ENCODE results near the gene TICRR.

The TICRR gene

DNA sequence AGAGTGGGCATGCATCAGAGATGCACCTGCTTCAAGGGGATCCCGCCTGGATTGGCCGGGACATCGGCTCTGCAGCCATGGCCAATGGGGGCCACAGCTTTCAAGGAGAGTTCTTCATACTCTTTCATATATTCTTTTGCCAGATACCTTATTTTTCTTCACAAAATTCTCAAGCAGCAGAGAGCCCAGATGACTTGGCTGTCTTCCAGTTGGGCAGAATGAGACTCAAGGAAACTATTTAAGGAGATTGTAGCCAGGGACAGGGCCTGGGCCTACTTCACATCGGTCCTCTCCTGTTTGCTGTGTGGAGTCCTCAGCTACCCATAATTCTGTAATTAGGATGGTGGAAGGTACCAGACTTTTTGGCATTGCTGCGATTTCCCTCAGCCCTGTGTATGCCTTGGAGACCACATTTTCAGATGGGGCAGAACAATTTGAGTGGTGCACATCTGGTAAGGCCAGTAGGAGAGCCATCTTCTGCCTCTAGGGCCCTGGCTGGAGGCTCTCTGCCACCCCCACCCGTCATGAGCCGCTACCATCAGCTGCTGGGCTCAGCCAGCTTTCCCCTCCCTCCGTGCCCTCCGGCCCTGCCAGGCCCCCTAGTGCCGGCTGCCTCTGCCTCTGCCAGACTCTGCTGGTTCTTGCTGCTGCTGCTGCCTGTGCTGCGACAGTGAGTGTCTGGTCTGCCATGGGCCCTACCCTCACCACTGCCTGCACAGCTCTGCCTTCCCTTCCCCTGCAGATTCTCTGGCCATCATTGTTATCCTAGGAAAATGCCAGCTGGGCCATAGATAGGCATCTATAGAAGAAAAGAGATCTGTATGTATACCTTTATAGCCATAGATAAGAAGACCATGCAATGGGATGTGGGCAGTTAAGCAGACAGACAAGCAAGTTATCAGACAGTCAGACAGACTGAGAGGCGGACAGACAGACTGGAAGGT lies 97.2 kb downstream of the TICRR start:
- Histone ChIP-seq H3K9ac (no peak overlapping the region), H3K9me3 (replicated peaks in 1 of 11) (no peaks in the 10 kb centered on the region), H3K4me2 (no peak overlapping the region), H3K36me3 (no peaks in the 10 kb centered on the region), H3K27me3 (peaks cover 0 to 3% (median under 1%) of the 10 kb centered on the region in 11 experiments; a peak in 7 of 22 replicates), H3K4me3 (no peak overlapping the region), H3K4me1 (peaks cover 0 to 5% (median 0%) of the 10 kb centered on the region in 10 experiments; a peak in 1 of 20 replicates), H3K27ac (no peak overlapping the region), H4K20me1 (no peaks in the 10 kb centered on the region)
- no peak for TF ChIP-seq Cebpa-rat (IDR thresholded peaks at IDR 0.05)

DNA sequence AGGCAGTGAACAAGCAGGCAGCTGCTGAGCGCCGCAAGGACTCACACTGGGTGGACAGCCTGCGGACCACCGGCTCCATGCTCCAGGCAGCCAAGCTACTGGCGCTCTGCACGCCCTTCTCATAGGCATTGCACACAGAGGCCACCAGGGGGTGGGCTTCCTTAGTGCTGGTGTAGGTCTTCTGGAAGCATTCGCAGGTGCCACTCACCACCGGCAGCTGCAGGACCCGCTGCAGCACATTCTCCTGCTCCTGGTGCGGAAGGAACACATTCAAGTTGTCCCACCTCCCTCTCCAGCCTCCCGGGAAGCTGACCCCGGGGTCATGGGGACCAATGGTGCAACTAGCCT lies 97.9 kb downstream of the TICRR start:
- TF ChIP-seq Cebpa-rat (IDR thresholded peaks at IDR 0.05): no peak
- no peak overlapping the region for H3K4me3 ChIP-seq
- H3K27me3 ChIP-seq: no peaks in the 10 kb centered on the region
- H4K20me1 ChIP-seq: no peaks in the 10 kb centered on the region
- H3K9me3 ChIP-seq (replicated peaks in 1 of 11): no peaks in the 10 kb centered on the region
- no peak overlapping the region for H3K27ac ChIP-seq
- H3K9ac ChIP-seq: no peak overlapping the region
- H3K4me1 ChIP-seq: peaks cover 0 to 5% (median 0%) of the 10 kb centered on the region in 10 experiments; a peak in 1 of 20 replicates
- H3K36me3 ChIP-seq: no peaks in the 10 kb centered on the region
- no peak overlapping the region for H3K4me2 ChIP-seq

DNA sequence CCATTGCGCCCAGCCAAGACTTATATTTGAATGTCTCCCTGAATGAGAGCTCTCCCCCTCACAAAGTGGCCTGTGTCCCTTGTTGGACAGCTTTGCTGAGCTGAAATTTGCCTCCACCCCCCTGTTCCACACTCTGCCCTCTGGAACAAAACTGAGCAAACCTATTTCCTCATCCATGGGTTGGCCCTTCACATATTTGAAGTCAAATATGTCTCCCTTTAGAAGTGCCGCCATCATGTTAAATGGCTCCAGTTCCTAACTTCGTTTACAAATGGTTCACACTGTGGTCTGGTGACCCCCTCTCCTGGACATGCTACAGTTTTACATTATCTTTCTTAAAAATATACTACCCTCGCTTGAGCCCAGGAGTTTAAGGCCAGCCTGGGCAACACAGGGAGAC lies 99.3 kb downstream of the TICRR start:
- no peak for TF ChIP-seq Cebpa-rat (IDR thresholded peaks at IDR 0.05)
- H3K4me3 ChIP-seq: no peak overlapping the region

DNA sequence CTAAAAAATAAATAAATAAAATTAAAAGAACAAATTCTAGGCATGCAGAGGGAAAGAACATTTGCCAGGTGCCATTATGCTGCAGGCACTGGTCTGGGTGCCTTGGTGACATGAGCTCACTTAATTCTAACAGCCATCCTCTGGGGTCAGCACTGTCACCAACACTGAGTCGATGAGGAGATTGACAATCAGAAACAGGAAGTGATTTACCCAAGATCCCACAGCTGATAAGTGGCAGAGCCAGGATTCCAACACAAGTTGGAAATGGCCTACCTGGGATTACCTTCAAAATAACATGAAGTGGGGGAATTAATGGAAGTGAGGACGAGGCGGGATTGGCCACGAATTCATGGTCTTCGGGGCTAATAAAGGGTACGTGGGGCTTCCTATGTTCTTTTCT lies 100.3 kb downstream of the TICRR start:
- Histone ChIP-seq H3K4me2 (no peak overlapping the region), H3K4me1 (peaks cover 0 to 5% (median 0%) of the 10 kb centered on the region in 10 experiments; a peak in 1 of 20 replicates), H3K4me3 (no peak overlapping the region), H3K36me3 (no peaks in the 10 kb centered on the region), H3K27me3 (no peaks in the 10 kb centered on the region), H4K20me1 (no peaks in the 10 kb centered on the region), H3K27ac (no peak overlapping the region), H3K9me3 (replicated peaks in 1 of 11) (no peaks in the 10 kb centered on the region), H3K9ac (no peak overlapping the region)
- no peak for TF ChIP-seq Cebpa-rat (IDR thresholded peaks at IDR 0.05)

More for the DNA sequence above, 99.3 kb downstream of the TICRR start:
- no peak overlapping the region for H3K9ac ChIP-seq
- H3K4me2 ChIP-seq: no peak overlapping the region
- H3K4me1 ChIP-seq: peaks cover 0 to 5% (median 0%) of the 10 kb centered on the region in 10 experiments; a peak in 1 of 20 replicates
- no peaks in the 10 kb centered on the region for H3K36me3 ChIP-seq
- H3K27ac ChIP-seq: no peak overlapping the region
- no peaks in the 10 kb centered on the region for H3K9me3 ChIP-seq (replicated peaks in 1 of 11)
- no peaks in the 10 kb centered on the region for H3K27me3 ChIP-seq
- H4K20me1 ChIP-seq: no peaks in the 10 kb centered on the region

DNA sequence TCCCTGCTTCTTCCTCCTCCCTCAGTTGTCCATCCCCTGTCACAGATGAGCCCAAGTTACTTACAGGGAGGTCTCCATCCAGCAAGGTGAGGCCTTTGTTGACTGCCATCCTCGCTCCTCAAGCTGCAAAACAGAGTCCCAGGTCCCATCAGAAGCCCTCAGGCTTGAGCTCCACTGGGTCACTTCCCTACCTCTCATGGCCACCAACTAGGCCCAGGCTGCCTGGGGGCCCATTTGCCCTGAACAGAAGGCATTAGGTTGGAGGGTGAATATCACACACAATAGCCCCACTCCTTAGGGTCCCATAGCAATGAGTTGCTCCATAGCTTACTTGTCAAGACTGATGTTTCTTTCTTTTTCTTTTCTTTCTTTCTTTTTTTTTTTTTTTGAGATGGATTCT lies 102.1 kb downstream of the TICRR start:
- no peak for TF ChIP-seq Cebpa-rat (IDR thresholded peaks at IDR 0.05)
- H3K9ac ChIP-seq: no peak overlapping the region
- H3K4me2 ChIP-seq: no peak overlapping the region
- H3K4me1 ChIP-seq: peaks cover 0 to 5% (median 0%) of the 10 kb centered on the region in 10 experiments; a peak in 1 of 20 replicates
- no peaks in the 10 kb centered on the region for H3K36me3 ChIP-seq
- H3K4me3 ChIP-seq: no peak overlapping the region
- no peak overlapping the region for H3K27ac ChIP-seq
- H3K9me3 ChIP-seq (replicated peaks in 1 of 11): no peaks in the 10 kb centered on the region
- no peaks in the 10 kb centered on the region for H3K27me3 ChIP-seq
- H4K20me1 ChIP-seq: no peaks in the 10 kb centered on the region

Data from BLaER1 treated with 17β-estradiol and CSF1 and Interleukin-3, amounts not matched to agents 10 nM and 100 nM (cell line).